Measurements from ENCODE around the gene SLC24A4.

GRCh38 chr14:92340071-92340470 lies 17.1 kb downstream of the SLC24A4 start:
- TF ChIP-seq, protein P1, sequence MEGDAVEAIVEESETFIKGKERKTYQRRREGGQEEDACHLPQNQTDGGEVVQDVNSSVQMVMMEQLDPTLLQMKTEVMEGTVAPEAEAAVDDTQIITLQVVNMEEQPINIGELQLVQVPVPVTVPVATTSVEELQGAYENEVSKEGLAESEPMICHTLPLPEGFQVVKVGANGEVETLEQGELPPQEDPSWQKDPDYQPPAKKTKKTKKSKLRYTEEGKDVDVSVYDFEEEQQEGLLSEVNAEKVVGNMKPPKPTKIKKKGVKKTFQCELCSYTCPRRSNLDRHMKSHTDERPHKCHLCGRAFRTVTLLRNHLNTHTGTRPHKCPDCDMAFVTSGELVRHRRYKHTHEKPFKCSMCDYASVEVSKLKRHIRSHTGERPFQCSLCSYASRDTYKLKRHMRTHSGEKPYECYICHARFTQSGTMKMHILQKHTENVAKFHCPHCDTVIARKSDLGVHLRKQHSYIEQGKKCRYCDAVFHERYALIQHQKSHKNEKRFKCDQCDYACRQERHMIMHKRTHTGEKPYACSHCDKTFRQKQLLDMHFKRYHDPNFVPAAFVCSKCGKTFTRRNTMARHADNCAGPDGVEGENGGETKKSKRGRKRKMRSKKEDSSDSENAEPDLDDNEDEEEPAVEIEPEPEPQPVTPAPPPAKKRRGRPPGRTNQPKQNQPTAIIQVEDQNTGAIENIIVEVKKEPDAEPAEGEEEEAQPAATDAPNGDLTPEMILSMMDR (optimal IDR thresholded peaks at IDR 0.05 in 1 of 3, IDR thresholded peaks at IDR 0.05 in 1 of 3, conservative IDR thresholded peaks at IDR 0.05 in 1 of 3; ENCODE audit: extremely low read depth in 1 of 3, insufficient read depth in 2 of 3, low read length in 3 of 3), result no peak
- TF ChIP-seq EZH2 (IDR thresholded peaks at IDR 0.05; ENCODE audit: low read length), result no peak
